Measurements from ENCODE around the gene WHRN. TPM values are rescaled to one million over a fixed set of nuclear protein-coding genes. Genes with fewer than 3 reads are reported as not detected.

The WHRN gene
- total and polyA plus RNA-seq, 2 donors from 2014 or later: 4.4 to 14.8 TPM

GRCh38 chr9:114477642-114478041 lies 27.6 kb downstream of the WHRN start:
- no peak overlapping the region for H3K27ac ChIP-seq (ENCODE audit: low read depth in 2 of 2, low read length in 2 of 2)
- H3K4me1 ChIP-seq (ENCODE audit: control insufficient read depth in 2 of 3, insufficient read depth in 2 of 3, low read depth in 1 of 3, low read length in 3 of 3): no peaks in the 10 kb centered on the region
- H3K9me3 ChIP-seq (ENCODE audit: control insufficient read depth in 2 of 3, insufficient read depth in 1 of 3, low read length in 3 of 3): no peaks in the 10 kb centered on the region
- intact Hi-C loops (cut with DNase I): no loop called here
- no peak for FAIRE-seq
- peaks cover 0 to 3% (median 0%) of the 10 kb centered on the region in 3 donors for H3K36me3 ChIP-seq (ENCODE audit: control insufficient read depth in 2 of 3, insufficient read depth in 3 of 3, low read length in 3 of 3)
- DNase-seq: peak in 1 of 5 donors; percentile 4
- no peaks in the 10 kb centered on the region for H3K27me3 ChIP-seq (ENCODE audit: control insufficient read depth, insufficient read depth, low read length)
- H3K4me3 ChIP-seq (ENCODE audit: low read length in 3 of 3): no peak overlapping the region
- no peak overlapping the region for H3K9ac ChIP-seq (ENCODE audit: low read length in 3 of 3)
- no peak for TF ChIP-seq CTCF (IDR thresholded peaks at IDR 0.05; ENCODE audit: borderline replicate concordance, extremely low read depth, insufficient read depth)

- TF ChIP-seq CTCF (IDR thresholded peaks at IDR 0.05; ENCODE audit: borderline replicate concordance, extremely low read depth, insufficient read depth): no peak
- H3K4me1 ChIP-seq (ENCODE audit: control insufficient read depth in 2 of 3, insufficient read depth in 2 of 3, low read depth in 1 of 3, low read length in 3 of 3): no peaks in the 10 kb centered on the region
- H3K27ac ChIP-seq (ENCODE audit: low read depth in 2 of 2, low read length in 2 of 2): no peak overlapping the region
- no peaks in the 10 kb centered on the region for H3K9me3 ChIP-seq (ENCODE audit: control insufficient read depth in 2 of 3, insufficient read depth in 1 of 3, low read length in 3 of 3)
- H3K27me3 ChIP-seq (ENCODE audit: control insufficient read depth, insufficient read depth, low read length): no peaks in the 10 kb centered on the region
- H3K9ac ChIP-seq (ENCODE audit: low read length in 3 of 3): no peak overlapping the region
- peaks cover 0 to 3% (median 0%) of the 10 kb centered on the region in 3 donors for H3K36me3 ChIP-seq (ENCODE audit: control insufficient read depth in 2 of 3, insufficient read depth in 3 of 3, low read length in 3 of 3)
- FAIRE-seq (no peak), DNase-seq (peak in 1 of 5 donors; percentile 10)
- intact Hi-C loops (cut with DNase I): no loop called here
- H3K4me3 ChIP-seq (ENCODE audit: low read length in 3 of 3): no peak overlapping the region
These were observed 28.3 kb downstream of the WHRN start for GRCh38 chr9:114476891-114477469.

GRCh38 chr9:114475412-114476135 lies 29.7 kb downstream of the WHRN start:
- peaks cover 0 to 3% (median 0%) of the 10 kb centered on the region in 3 donors for H3K36me3 ChIP-seq (ENCODE audit: control insufficient read depth in 2 of 3, insufficient read depth in 3 of 3, low read length in 3 of 3)
- DNase-seq: no peak
- H3K27ac ChIP-seq (ENCODE audit: low read depth in 2 of 2, low read length in 2 of 2): no peak overlapping the region
- no peaks in the 10 kb centered on the region for H3K9me3 ChIP-seq (ENCODE audit: control insufficient read depth in 2 of 3, insufficient read depth in 1 of 3, low read length in 3 of 3)
- no peak overlapping the region for H3K4me3 ChIP-seq (ENCODE audit: low read length in 3 of 3)
- no peak for TF ChIP-seq CTCF (IDR thresholded peaks at IDR 0.05; ENCODE audit: borderline replicate concordance, extremely low read depth, insufficient read depth)
- no peaks in the 10 kb centered on the region for H3K27me3 ChIP-seq (ENCODE audit: control insufficient read depth, insufficient read depth, low read length)
- intact Hi-C loops (cut with DNase I): no loop called here
- H3K9ac ChIP-seq (ENCODE audit: low read length in 3 of 3): no peak overlapping the region
- FAIRE-seq: no peak
- no peaks in the 10 kb centered on the region for H3K4me1 ChIP-seq (ENCODE audit: control insufficient read depth in 2 of 3, insufficient read depth in 2 of 3, low read depth in 1 of 3, low read length in 3 of 3)

All from kidney (tissue), 14 donors.